Fibroblast of skin of back (primary cell): ENCODE data around the gene CHST10.
"Not testable (repeated sequence)": the region's sequence is repeated elsewhere in the genome, so short reads cannot be mapped to it uniquely, and the experiment has no call there.

ENCODE experiments used
- DNase-seq: peaks from one replicate; pipeline ENCODE4 v3.0.0-alpha.2; 2013

The CHST10 gene

GRCh38 chr2:100393362-100393761, 24.1 kb downstream of the CHST10 start:
- DNase-seq, result no peak

DNA sequence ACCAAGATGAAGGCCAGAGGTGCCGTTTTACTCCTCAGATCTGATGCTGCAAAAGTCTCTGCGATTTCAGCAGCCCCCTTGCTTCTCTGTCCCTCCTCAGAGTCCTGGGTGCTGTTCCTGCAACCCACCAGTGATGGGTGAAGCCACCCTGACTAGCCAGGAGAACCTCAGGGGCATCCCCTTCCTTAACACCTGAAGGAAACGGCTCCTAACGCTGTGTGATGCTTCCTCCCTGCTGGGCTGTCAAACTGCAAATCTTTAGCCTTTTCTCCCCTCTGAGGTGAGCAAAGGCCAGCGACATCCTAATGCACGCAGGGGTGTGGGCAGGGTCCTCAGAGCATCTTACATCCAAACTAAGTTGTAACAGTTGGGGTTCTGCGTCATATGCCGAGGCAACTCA, 24.8 kb downstream of the CHST10 start:
- DNase-seq, result no peak

DNA sequence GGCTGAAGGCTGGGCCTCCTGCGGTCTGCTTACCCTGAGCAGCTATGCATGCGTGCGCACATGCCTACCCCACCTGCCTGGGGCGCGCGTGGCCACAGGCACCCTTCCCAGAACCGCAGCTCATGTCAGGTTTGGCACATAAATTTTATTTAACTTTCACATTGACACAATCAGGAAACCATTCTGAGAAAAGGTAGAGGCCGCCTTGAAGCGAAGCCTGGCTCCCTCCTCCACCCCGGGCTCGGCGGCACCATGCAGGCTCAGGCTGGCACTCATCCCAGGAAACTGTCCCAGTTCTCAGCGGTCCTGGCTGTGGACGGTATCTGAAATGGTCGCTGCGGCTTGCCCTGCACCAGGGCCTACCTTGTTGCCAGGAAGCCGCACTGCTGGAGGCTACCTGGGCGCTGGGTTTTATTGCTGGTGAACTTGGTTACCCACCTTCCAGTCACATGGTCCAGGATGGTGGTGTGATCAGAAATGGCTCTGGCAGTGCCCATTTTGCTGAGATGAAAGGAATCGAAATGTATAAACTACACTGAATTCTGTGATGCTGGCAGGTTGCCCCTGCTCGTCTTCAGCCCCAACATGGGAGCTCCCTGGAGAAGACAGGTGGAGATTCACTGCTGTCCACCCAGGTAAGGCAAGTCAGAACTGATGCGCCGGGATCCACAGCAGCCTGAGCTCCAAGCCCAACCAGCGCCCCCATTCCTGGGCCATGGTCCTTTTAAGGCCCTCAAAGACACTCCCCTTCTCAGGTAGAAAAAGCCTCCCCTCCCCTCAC, 25.5 kb downstream of the CHST10 start:
- no peak for DNase-seq

DNA sequence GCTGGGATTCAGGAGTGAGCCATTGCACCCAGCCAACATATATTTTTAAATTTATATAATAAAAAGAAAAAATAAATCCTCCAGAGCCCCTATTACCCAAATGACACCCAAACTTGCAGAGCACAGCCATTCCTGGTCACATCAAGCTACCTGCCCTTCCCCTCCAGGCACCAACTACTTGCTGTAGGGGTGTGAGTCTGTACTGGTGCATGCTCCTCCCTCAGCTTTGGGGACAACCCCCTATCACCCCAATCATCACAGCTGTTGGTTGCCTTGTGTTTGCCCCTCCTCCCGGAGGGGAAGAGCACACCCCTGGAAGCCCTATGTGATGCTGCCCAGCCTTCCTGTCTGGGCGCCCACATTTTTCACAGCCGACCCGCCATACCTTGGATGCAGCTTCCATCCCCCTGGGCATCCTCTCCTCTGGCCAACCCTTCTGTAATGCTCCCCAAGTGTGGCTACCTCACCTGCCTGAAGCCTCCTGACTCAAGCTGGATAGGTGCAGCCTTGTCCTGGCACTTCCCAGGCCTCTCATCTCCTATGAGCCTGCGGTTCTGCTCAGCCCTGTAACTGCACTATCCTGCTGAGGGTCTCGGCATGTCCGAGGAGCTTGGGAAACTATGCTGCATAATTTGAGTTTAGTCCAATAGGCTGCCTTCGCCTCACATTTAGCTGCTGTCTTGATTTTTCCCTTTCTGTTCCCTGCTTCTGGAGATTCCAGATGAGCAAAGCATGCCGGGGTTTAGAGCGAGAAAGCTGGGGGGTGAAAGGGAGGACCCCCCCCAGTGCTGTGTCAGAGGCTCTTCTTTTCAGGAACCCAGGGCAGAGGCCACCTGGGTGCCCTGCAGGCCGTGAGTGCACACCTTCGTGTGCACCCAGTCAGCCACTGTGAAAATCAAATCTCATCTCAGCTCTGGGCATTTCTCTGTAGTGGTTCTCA, 27.2 kb downstream of the CHST10 start:
- no peak for DNase-seq

GRCh38 chr2:100388703-100389102, 28.8 kb downstream of the CHST10 start:
- no peak for DNase-seq

GRCh38 chr2:100383954-100384353, 33.5 kb downstream of the CHST10 start:
- no peak for DNase-seq

- DNase-seq, result no peak
Observed at GRCh38 chr2:100383306-100383705, 34.2 kb downstream of the CHST10 start.

DNA sequence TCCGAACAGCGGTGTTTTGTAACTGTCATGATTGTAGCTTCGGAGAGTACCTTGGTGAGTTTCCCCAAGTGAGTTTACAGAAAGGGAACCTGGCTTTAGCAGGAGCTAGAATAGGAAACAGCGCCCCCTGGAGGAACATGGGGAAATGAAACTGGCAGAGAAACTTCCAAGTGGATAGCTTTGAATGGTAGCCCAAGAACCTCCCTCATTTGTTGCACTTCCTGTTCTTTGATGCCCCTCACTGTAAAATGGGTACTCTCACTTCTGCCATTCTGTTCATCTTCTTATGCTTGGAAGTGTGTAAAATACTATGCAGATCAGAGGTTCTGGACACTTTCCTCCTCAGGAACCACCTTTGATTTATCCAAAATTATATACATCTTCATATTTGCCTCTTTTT, 36.2 kb downstream of the CHST10 start:
- DNase-seq, result peak; percentile 65

DNA sequence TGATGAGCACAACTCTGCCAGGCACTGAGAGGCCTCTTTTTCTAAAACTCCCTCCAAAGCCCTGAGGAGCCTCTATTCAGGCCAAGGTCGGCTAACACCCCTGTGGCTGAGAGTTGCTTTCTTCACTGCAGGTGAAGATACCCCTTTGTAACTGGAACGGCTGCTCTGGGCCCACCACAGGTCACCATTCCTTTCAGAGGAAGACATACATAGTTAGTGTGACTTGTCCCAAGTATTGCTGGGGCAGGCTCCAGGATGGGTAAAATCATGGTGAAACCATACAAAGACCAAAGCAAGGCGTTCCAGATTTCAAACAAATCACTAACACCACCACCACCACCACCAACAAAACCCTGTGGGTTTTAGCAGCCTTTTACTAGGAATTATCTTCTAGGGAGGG, 36.8 kb downstream of the CHST10 start:
- no peak for DNase-seq

DNA sequence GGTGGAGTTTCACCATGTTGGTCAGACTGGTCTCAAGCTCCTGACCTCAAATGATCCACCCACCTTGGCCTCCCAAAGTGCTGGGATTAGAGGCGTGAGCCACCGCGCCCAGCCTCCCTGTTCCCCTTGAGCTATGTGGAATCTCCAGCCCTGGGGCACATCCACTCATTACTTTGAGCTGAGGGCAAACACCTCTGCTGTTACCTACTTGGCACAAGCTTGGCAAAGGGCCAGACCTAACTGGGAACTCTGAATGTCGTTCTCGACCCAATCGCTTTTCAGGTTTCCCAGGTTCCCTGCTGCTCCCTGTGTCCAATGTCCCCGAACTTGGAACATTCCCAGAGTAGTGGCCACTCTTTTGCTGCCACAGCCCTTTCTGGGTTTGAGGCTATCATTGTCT, 40.6 kb downstream of the CHST10 start:
- DNase-seq, result no peak

DNA sequence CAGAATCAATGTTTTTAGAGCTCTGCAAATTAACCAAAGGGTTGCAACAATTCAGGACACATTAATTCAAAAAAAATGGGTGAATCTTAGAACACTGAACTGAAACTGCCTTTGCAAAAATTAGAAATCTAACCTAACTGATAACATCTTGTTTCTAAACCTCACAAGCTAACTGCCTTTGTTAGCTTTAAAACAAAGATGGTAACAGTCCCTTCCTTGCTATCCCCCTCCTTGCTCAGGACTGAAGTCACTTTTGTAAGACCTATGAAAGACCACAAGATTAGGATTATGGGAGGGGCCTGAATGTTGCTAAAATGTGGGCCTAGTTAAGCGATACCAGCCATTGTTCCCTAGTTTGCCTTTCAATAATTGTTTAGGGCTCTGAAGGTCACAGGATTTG, 50.3 kb downstream of the CHST10 start:
- no peak for DNase-seq

GRCh38 chr2:100365434-100365833, 52.0 kb downstream of the CHST10 start:
- DNase-seq, result peak; percentile 24

GRCh38 chr2:100362269-100362668, 55.2 kb downstream of the CHST10 start:
- not testable (repeated sequence) for DNase-seq

DNA sequence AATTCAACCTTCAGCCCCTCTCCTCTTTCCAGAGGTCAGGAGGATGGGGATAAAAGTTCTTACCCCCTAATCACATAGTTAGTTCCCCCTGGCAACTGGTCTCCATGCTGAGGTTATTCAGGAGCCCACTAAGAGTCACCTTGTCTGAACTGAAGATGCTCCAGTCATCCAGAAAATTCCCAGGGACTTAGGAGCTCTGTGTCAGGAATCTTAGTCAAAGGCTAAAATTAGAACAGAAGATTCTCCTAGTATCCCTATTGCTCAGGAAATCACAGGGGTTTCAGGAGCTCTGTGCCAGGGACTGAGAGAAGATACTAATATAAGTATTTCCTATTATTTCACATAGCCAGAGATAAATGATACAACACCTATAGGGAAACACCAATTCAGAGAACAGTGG, 57.9 kb downstream of the CHST10 start:
- DNase-seq, result no peak

DNA sequence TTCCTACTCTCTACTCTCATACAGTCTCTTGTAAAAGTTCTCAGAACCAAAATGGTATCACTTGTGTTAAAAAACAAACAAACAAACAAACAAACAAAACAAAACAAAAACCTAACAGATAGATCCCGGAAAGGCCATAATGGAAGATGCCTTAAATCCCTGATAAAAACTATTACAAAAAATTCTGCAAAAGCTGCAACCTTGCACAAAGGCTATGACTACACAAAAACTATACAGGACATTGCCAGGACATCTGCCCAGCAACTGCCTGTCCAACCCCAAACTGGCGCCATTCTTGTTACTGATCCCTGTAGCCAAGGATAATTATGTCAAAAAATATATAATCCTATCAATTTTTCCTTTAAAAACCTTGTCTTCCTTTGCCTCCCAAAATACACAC, 58.9 kb downstream of the CHST10 start:
- no peak for DNase-seq

GRCh38 chr2:100352521-100352920, 64.9 kb downstream of the CHST10 start:
- no peak for DNase-seq

GRCh38 chr2:100350661-100351185, 66.7 kb downstream of the CHST10 start:
- DNase-seq, result no peak

DNA sequence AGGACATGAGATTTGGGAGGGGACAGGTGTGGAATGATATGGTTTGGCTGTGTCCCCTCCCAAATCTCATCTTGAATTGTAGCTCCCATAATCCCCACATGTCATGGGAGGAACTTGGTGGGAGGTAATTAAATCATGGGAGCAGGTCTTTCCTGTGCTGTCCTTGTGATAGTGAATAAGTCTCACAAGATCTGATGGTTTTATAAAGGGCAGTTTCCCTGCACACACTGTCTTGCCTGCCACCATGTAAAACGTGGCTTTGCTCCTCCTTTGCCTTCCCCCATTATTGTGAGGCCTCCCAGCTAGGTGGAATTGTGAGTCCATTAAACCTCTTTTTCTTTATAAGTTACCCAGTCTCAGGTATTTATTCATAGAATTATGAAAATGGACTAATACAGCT, 72.3 kb downstream of the CHST10 start:
- not testable (repeated sequence) for DNase-seq

DNA sequence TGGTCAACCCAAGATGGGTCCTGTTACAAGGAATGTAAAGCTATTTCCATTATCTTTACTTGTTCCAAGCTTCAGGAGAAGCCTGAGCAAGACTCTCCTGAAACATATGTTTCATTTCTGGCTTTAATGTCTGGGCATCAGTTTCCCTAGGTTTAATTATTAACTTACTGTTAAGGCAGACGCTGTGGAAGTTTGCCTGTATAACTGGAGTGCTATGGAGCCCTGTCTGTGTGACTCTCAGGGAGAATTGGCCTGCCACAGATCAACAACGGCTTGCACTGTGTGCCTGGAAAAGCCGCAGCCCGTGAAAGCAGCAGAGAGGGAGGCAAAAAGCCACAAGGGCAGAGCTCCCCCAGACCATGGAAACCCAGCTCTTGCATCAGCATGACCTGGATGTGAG, 73.0 kb downstream of the CHST10 start:
- no peak for DNase-seq

- not testable (repeated sequence) for DNase-seq
Observed at GRCh38 chr2:100342466-100342865, 75.0 kb downstream of the CHST10 start.
